Temporal lobe (tissue), 2 donors: ENCODE measurements around the gene RNU5D-1. TPM values are rescaled to one million over a fixed set of nuclear protein-coding genes. Genes with fewer than 3 reads are reported as not detected.

Source experiments
- small RNA-seq: library from RNA; depleted of rRNA; stranded (forward); fragments of <200 nt; gene quantifications from one replicate; pipeline ENCODE3, GENCODE V24; 2014; ENCODE audit warnings: low replicate concordance
- total RNA-seq: library from RNA; depleted of rRNA; stranded (reverse); fragments of >200 nt; gene quantifications from one replicate; pipeline ENCODE4 v1.2.3, GENCODE V29; 2014

RNU5D-1 gene
- total RNA-seq, 1 donor from 2014 or later, result not detected

Small RNA genes lying within 50 kb of the gene (small RNA-seq; reads per million reads assigned to genes)
- gene RNU5D-1 (19.2 reads per million, percentile 95 among the genes with 10 or more reads in this experiment), gene RNU5F-1 (10.9 reads per million, percentile 94 among the genes with 10 or more reads in this experiment), gene SNORD38A (101 reads per million, percentile 97 among the genes with 10 or more reads in this experiment), gene SNORD38B (not detected), gene SNORD46 (3,902 reads per million, percentile 100 among the genes with 10 or more reads in this experiment), gene SNORD55 (not detected)

Other genes with a start within 250 kb of the RNU5D-1 start
- 2.0 TPM for gene TMEM53, start 56.7 kb downstream of the RNU5D-1 start, total RNA-seq
- gene ARMH1, start 56.5 kb downstream of the RNU5D-1 start, total RNA-seq, result 3.2 TPM
- 2.2 TPM for gene KIF2C, start 8.7 kb upstream of the RNU5D-1 start, total RNA-seq
- 1,009 TPM for gene RPS8, start 44.4 kb upstream of the RNU5D-1 start, total RNA-seq
- 0.49 TPM for gene BEST4, start 57.0 kb upstream of the RNU5D-1 start, total RNA-seq
- 9.1 TPM for gene PLK3, start 69.2 kb upstream of the RNU5D-1 start, total RNA-seq
- not detected for gene DYNLT4, start 76.2 kb upstream of the RNU5D-1 start, total RNA-seq
- 2.2 TPM for gene BTBD19, start 77.4 kb upstream of the RNU5D-1 start, total RNA-seq
- 1.7 TPM for gene PTCH2, start 112.1 kb upstream of the RNU5D-1 start, total RNA-seq